Left lobe of liver (tissue), 1 donor: Measurements from ENCODE around the gene CBX2. TPM values are rescaled to one million over a fixed set of nuclear protein-coding genes. Genes with fewer than 3 reads are reported as not detected.

ENCODE experiments used
- total RNA-seq: library from RNA; stranded (reverse); gene quantifications from one replicate; pipeline ENCODE4 v1.2.1, GENCODE V29; 2021
- donor health status: DM: no; HTN: yes; CAD: no.

CBX2 gene
- total RNA-seq, 1 donor from 2014 or later: 0.75 TPM

Other genes starting within 250 kb of the CBX2 start
- gene RBFOX3, start 167.1 kb upstream of the CBX2 start, total RNA-seq: not detected
- gene ENPP7, start 47.2 kb upstream of the CBX2 start, total RNA-seq: 2.9 TPM
- gene CBX8, start 18.9 kb downstream of the CBX2 start, total RNA-seq: 3.7 TPM
- 14.8 TPM for gene CBX4, start 61.3 kb downstream of the CBX2 start, total RNA-seq